K562 (cell line): ENCODE data around the gene EMC6. TPM values are rescaled to one million over a fixed set of nuclear protein-coding genes. Genes with fewer than 3 reads are reported as not detected.

ENCODE experiments used
- BDP1 ChIP-seq: IDR thresholded peaks from 3 replicates; pipeline ENCODE4 v1.6.1; 2011; ENCODE audit not compliant: insufficient read length, insufficient read depth
- BMI1 ChIP-seq: fragments of 150-350 bp; IDR thresholded peaks from 2 replicates; pipeline ENCODE4 v1.6.1; 2014; ENCODE audit warnings: low read length
- CREB3L1 ChIP-seq: fragments of 450-650 bp; IDR thresholded peaks from 2 replicates; pipeline ENCODE4 v1.6.1; 2014; ENCODE audit warnings: low read depth, mild to moderate bottlenecking, moderate library complexity, borderline replicate concordance
- ELF4 ChIP-seq: fragments of 450-650 bp; formaldehyde crosslinking; IDR thresholded peaks from 2 replicates; pipeline ENCODE4 v1.4.0; 2022; ENCODE audit warnings: missing genetic modification characterization
- HDAC2 ChIP-seq: fragments of 450-650 bp; IDR thresholded peaks from 2 replicates; pipeline ENCODE4 v1.6.1; 2016; ENCODE audit warnings: mild to moderate bottlenecking
- HSF4 ChIP-seq: fragments of 250-450 bp; sonication (Bioruptor Pico); IDR thresholded peaks from 2 replicates; pipeline ENCODE4 v2.1.2; 2022; ENCODE audit warnings: mild to moderate bottlenecking, moderate library complexity, borderline replicate concordance
- ILK ChIP-seq: fragments of 450-650 bp; IDR thresholded peaks from 2 replicates; pipeline ENCODE4 v1.6.1; 2016; ENCODE audit warnings: missing genetic modification characterization, low read depth, mild to moderate bottlenecking, missing compliant biosample characterization, moderate library complexity, borderline replicate concordance
- NR2F6 ChIP-seq: fragments of 450-650 bp; formaldehyde crosslinking; IDR thresholded peaks from 2 replicates; pipeline ENCODE4 v1.4.0; 2020; ENCODE audit warnings: mild to moderate bottlenecking
- RBM22 ChIP-seq: fragments of 200-400 bp; formaldehyde crosslinking; IDR thresholded peaks from 2 replicates; pipeline ENCODE4 v1.6.1; 2018; ENCODE audit warnings: low read length, low read depth; ENCODE audit not compliant: poor library complexity, severe bottlenecking
- SFPQ ChIP-seq: fragments of 200-400 bp; formaldehyde crosslinking; IDR thresholded peaks from 2 replicates; pipeline ENCODE4 v1.6.1; 2017; ENCODE audit warnings: mild to moderate bottlenecking, low read depth, low read length, moderate library complexity
- ZKSCAN3 ChIP-seq: fragments of 250-450 bp; sonication (Bioruptor Pico); IDR thresholded peaks from 2 replicates; pipeline ENCODE4 v1.4.0; 2020
- ZNF584 ChIP-seq: fragments of 200-800 bp; sonication (Bioruptor generic); IDR thresholded peaks from 2 replicates; pipeline ENCODE4 v1.6.1; 2016; ENCODE audit warnings: low read depth, mild to moderate bottlenecking, missing genetic modification characterization, missing compliant biosample characterization
- ZNF76 ChIP-seq: fragments of 250-450 bp; sonication (Bioruptor Pico); IDR thresholded peaks from 2 replicates; pipeline ENCODE4 v1.4.0; 2020; ENCODE audit warnings: mild to moderate bottlenecking, moderate library complexity, borderline replicate concordance
- polyA plus RNA-seq, 8 experiments: library from polyadenylated mRNA; depleted of rRNA in 4 of 8; stranded (reverse) in 5 of 8; unstranded in 3 of 8; fragments of >200 nt; fragmentation: Nextera tagmentation in 2 of 8; fragmentation: Illumina TruSeq in 1 of 8; extraction: Ambion mirVana in 2 of 8; extraction: Trizol in 1 of 8; gene quantifications; 2 replicates each; pipeline versions ENCODE4 v1.2.1 to v1.2.3, GENCODE V29; 2011 to 2014; ENCODE audit warnings: inconsistent platforms in 1 of 8, missing spikeins in 1 of 8
- total RNA-seq, 7 experiments: library from RNA; depleted of rRNA in 6 of 7; stranded (reverse); fragments of >200 nt in 6 of 7; fragmentation: Illumina TruSeq in 2 of 7; extraction: Trizol in 2 of 7; gene quantifications; 2 replicates each; pipeline versions ENCODE4 v1.2.1 to v1.2.3, GENCODE V29; 2011 to 2021; ENCODE audit warnings: low replicate concordance in 1 of 7
- TF ChIP-seq, protein P1 (sequence below): fragments of 450-650 bp; IDR thresholded peaks from 2 replicates; pipeline ENCODE4 v1.7.1; 2018; ENCODE audit warnings: mild to moderate bottlenecking, low read depth; ENCODE audit not compliant: partially characterized antibody
- TF ChIP-seq, protein P2 (sequence below): fragments of 250-450 bp; sonication (Bioruptor Pico); IDR thresholded peaks from 2 replicates; pipeline ENCODE4 v1.4.0; 2020

Gene EMC6
- total and polyA plus RNA-seq, 9 of the 15 experiments (the other 6 are each of a cell fraction or from before 2014, with no cell fraction given), result 2.9 to 136 (median 24.9) TPM

GRCh38 chr17:3668279-3669084 is at the start of gene EMC6, which contains the start of gene TAX1BP3 (continued):
- TF ChIP-seq HDAC2, result no peak
- no peak for TF ChIP-seq ZNF76 (CRISPR knock-in tag)
- no peak for TF ChIP-seq BDP1
- TF ChIP-seq ZNF584 (CRISPR knock-in tag), result no peak
- TF ChIP-seq NR2F6, result no peak
- TF ChIP-seq ZKSCAN3 (CRISPR knock-in tag), result no peak
- TF ChIP-seq BMI1, result no peak
- TF ChIP-seq ELF4, result no peak
- TF ChIP-seq CREB3L1, result no peak
- no peak for TF ChIP-seq ILK (tag)
- no peak for TF ChIP-seq HSF4
- TF ChIP-seq RBM22, result no peak
- TF ChIP-seq, protein P1, sequence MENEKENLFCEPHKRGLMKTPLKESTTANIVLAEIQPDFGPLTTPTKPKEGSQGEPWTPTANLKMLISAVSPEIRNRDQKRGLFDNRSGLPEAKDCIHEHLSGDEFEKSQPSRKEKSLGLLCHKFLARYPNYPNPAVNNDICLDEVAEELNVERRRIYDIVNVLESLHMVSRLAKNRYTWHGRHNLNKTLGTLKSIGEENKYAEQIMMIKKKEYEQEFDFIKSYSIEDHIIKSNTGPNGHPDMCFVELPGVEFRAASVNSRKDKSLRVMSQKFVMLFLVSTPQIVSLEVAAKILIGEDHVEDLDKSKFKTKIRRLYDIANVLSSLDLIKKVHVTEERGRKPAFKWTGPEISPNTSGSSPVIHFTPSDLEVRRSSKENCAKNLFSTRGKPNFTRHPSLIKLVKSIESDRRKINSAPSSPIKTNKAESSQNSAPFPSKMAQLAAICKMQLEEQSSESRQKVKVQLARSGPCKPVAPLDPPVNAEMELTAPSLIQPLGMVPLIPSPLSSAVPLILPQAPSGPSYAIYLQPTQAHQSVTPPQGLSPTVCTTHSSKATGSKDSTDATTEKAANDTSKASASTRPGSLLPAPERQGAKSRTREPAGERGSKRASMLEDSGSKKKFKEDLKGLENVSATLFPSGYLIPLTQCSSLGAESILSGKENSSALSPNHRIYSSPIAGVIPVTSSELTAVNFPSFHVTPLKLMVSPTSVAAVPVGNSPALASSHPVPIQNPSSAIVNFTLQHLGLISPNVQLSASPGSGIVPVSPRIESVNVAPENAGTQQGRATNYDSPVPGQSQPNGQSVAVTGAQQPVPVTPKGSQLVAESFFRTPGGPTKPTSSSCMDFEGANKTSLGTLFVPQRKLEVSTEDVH, result no peak
- TF ChIP-seq, protein P2, sequence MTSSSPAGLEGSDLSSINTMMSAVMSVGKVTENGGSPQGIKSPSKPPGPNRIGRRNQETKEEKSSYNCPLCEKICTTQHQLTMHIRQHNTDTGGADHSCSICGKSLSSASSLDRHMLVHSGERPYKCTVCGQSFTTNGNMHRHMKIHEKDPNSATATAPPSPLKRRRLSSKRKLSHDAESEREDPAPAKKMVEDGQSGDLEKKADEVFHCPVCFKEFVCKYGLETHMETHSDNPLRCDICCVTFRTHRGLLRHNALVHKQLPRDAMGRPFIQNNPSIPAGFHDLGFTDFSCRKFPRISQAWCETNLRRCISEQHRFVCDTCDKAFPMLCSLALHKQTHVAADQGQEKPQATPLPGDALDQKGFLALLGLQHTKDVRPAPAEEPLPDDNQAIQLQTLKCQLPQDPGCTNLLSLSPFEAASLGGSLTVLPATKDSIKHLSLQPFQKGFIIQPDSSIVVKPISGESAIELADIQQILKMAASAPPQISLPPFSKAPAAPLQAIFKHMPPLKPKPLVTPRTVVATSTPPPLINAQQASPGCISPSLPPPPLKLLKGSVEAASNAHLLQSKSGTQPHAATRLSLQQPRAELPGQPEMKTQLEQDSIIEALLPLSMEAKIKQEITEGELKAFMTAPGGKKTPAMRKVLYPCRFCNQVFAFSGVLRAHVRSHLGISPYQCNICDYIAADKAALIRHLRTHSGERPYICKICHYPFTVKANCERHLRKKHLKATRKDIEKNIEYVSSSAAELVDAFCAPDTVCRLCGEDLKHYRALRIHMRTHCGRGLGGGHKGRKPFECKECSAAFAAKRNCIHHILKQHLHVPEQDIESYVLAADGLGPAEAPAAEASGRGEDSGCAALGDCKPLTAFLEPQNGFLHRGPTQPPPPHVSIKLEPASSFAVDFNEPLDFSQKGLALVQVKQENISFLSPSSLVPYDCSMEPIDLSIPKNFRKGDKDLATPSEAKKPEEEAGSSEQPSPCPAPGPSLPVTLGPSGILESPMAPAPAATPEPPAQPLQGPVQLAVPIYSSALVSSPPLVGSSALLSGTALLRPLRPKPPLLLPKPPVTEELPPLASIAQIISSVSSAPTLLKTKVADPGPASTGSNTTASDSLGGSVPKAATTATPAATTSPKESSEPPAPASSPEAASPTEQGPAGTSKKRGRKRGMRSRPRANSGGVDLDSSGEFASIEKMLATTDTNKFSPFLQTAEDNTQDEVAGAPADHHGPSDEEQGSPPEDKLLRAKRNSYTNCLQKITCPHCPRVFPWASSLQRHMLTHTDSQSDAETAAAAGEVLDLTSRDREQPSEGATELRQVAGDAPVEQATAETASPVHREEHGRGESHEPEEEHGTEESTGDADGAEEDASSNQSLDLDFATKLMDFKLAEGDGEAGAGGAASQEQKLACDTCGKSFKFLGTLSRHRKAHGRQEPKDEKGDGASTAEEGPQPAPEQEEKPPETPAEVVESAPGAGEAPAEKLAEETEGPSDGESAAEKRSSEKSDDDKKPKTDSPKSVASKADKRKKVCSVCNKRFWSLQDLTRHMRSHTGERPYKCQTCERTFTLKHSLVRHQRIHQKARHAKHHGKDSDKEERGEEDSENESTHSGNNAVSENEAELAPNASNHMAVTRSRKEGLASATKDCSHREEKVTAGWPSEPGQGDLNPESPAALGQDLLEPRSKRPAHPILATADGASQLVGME (CRISPR knock-in tag), result no peak
- no peak for TF ChIP-seq SFPQ
